T-helper 2 cell treated with Interferon-gamma antibody and Interleukin-4, amounts not matched to agents 5 μg/mL and 100 μg/mL, for 36 hours (primary cell): ENCODE measurements around the gene DSTN.

ENCODE experiments used
- DNase-seq: peaks from one replicate; pipeline ENCODE4 v3.0.0; 2021; ENCODE audit warnings: low spot score
- H3K27ac Mint-ChIP-seq: one replicate; pipeline ENCODE4 v1.8.0; 2021; ENCODE audit warnings: mild to moderate bottlenecking, mixed read lengths
- H3K27me3 Mint-ChIP-seq: one replicate; pipeline ENCODE4 v1.8.0; 2021; ENCODE audit warnings: low read depth, mixed read lengths
- H3K36me3 Mint-ChIP-seq: one replicate; pipeline ENCODE4 v1.8.0; 2021; ENCODE audit warnings: low read depth, mixed read lengths
- H3K4me1 Mint-ChIP-seq: one replicate; pipeline ENCODE4 v1.8.0; 2021; ENCODE audit warnings: low read depth, mixed read lengths
- H3K4me3 Mint-ChIP-seq: one replicate; pipeline ENCODE4 v1.8.0; 2022; ENCODE audit warnings: mild to moderate bottlenecking, moderate library complexity, mixed read lengths
- H3K9me3 Mint-ChIP-seq: one replicate; pipeline ENCODE4 v1.8.0; 2021; ENCODE audit warnings: mixed read lengths

Gene DSTN

GRCh38 chr20:17579369-17580039 is 9.6 kb downstream of the DSTN start:
- peaks cover 5% of the 10 kb centered on the region for H3K36me3 Mint-ChIP-seq
- H3K27ac Mint-ChIP-seq = no peak overlapping the region
- no peak overlapping the region for H3K4me3 Mint-ChIP-seq
- no peak for DNase-seq
- H3K9me3 Mint-ChIP-seq = no peaks in the 10 kb centered on the region
- H3K4me1 Mint-ChIP-seq = peaks cover 21% of the 10 kb centered on the region
- no peaks in the 10 kb centered on the region for H3K27me3 Mint-ChIP-seq

GRCh38 chr20:17580895-17581294 is 11.0 kb downstream of the DSTN start:
- Mint-ChIP-seq H3K4me1 (peaks cover 20% of the 10 kb centered on the region), H3K9me3 (no peaks in the 10 kb centered on the region), H3K36me3 (peaks cover 7% of the 10 kb centered on the region), H3K4me3 (no peak overlapping the region), H3K27me3 (no peaks in the 10 kb centered on the region), H3K27ac (no peak overlapping the region)
- DNase-seq = no peak

- H3K27me3 Mint-ChIP-seq = no peaks in the 10 kb centered on the region
- no peak overlapping the region for H3K4me3 Mint-ChIP-seq
- H3K4me1 Mint-ChIP-seq = peaks cover 15% of the 10 kb centered on the region
- no peak overlapping the region for H3K27ac Mint-ChIP-seq
- DNase-seq = no peak
- H3K9me3 Mint-ChIP-seq = no peaks in the 10 kb centered on the region
- H3K36me3 Mint-ChIP-seq = peaks cover 7% of the 10 kb centered on the region
Observed at GRCh38 chr20:17583126-17583525, 13.3 kb downstream of the DSTN start.

- Mint-ChIP-seq H3K36me3 (peaks cover 7% of the 10 kb centered on the region), H3K9me3 (no peaks in the 10 kb centered on the region), H3K27ac (no peak overlapping the region), H3K27me3 (no peaks in the 10 kb centered on the region), H3K4me1 (peaks cover 8% of the 10 kb centered on the region), H3K4me3 (no peak overlapping the region)
- DNase-seq = no peak
Observed at GRCh38 chr20:17584689-17585088, 14.8 kb downstream of the DSTN start.

GRCh38 chr20:17586250-17586649 is 16.4 kb downstream of the DSTN start:
- Mint-ChIP-seq H3K27ac (no peak overlapping the region), H3K27me3 (no peaks in the 10 kb centered on the region), H3K36me3 (peaks cover 5% of the 10 kb centered on the region), H3K9me3 (no peaks in the 10 kb centered on the region), H3K4me3 (no peak overlapping the region), H3K4me1 (peaks cover 4% of the 10 kb centered on the region)
- DNase-seq = no peak

GRCh38 chr20:17587148-17587547 is 17.3 kb downstream of the DSTN start:
- no peak for DNase-seq

GRCh38 chr20:17587824-17588223 is 17.9 kb downstream of the DSTN start:
- Mint-ChIP-seq H3K9me3 (no peaks in the 10 kb centered on the region), H3K36me3 (peaks cover 7% of the 10 kb centered on the region), H3K4me3 (no peak overlapping the region), H3K4me1 (peaks cover 6% of the 10 kb centered on the region), H3K27me3 (no peaks in the 10 kb centered on the region), H3K27ac (no peak overlapping the region)
- no peak for DNase-seq

More at GRCh38 chr20:17587148-17587547, 17.3 kb downstream of the DSTN start:
- H3K9me3 Mint-ChIP-seq = no peaks in the 10 kb centered on the region
- H3K4me3 Mint-ChIP-seq = no peak overlapping the region
- no peaks in the 10 kb centered on the region for H3K27me3 Mint-ChIP-seq
- peaks cover 4% of the 10 kb centered on the region for H3K4me1 Mint-ChIP-seq
- H3K36me3 Mint-ChIP-seq = peaks cover 4% of the 10 kb centered on the region
- no peak overlapping the region for H3K27ac Mint-ChIP-seq

GRCh38 chr20:17589161-17589834 is 19.4 kb downstream of the DSTN start:
- Mint-ChIP-seq H3K27me3 (no peaks in the 10 kb centered on the region), H3K27ac (no peak overlapping the region), H3K9me3 (no peaks in the 10 kb centered on the region), H3K36me3 (peaks cover 7% of the 10 kb centered on the region), H3K4me3 (no peak overlapping the region), H3K4me1 (peaks cover 8% of the 10 kb centered on the region)
- no peak for DNase-seq

- Mint-ChIP-seq H3K27me3 (no peaks in the 10 kb centered on the region), H3K27ac (no peak overlapping the region), H3K36me3 (peaks cover 10% of the 10 kb centered on the region), H3K4me1 (peaks cover 11% of the 10 kb centered on the region), H3K4me3 (no peak overlapping the region), H3K9me3 (no peaks in the 10 kb centered on the region)
- DNase-seq = no peak
Observed at GRCh38 chr20:17590245-17590644, 20.4 kb downstream of the DSTN start.

- DNase-seq = no peak
- Mint-ChIP-seq H3K4me1 (peaks cover 11% of the 10 kb centered on the region), H3K36me3 (peaks cover 8% of the 10 kb centered on the region), H3K27ac (no peak overlapping the region), H3K27me3 (no peaks in the 10 kb centered on the region), H3K9me3 (no peaks in the 10 kb centered on the region), H3K4me3 (no peak overlapping the region)
Observed at GRCh38 chr20:17593902-17594301, 24.0 kb downstream of the DSTN start.

GRCh38 chr20:17594443-17594842 is 24.6 kb downstream of the DSTN start:
- H3K36me3 Mint-ChIP-seq = peaks cover 8% of the 10 kb centered on the region
- no peaks in the 10 kb centered on the region for H3K9me3 Mint-ChIP-seq
- H3K27me3 Mint-ChIP-seq = no peaks in the 10 kb centered on the region
- DNase-seq = no peak
- H3K4me1 Mint-ChIP-seq = peaks cover 11% of the 10 kb centered on the region
- no peak overlapping the region for H3K4me3 Mint-ChIP-seq
- H3K27ac Mint-ChIP-seq = no peak overlapping the region

GRCh38 chr20:17595856-17596255 is 26.0 kb downstream of the DSTN start:
- Mint-ChIP-seq H3K36me3 (peaks cover 11% of the 10 kb centered on the region), H3K27ac (no peak overlapping the region), H3K27me3 (no peaks in the 10 kb centered on the region), H3K4me3 (no peak overlapping the region), H3K4me1 (peaks cover 7% of the 10 kb centered on the region), H3K9me3 (no peaks in the 10 kb centered on the region)
- DNase-seq = no peak

- Mint-ChIP-seq H3K27ac (no peak overlapping the region), H3K4me3 (no peak overlapping the region), H3K36me3 (peaks cover 10% of the 10 kb centered on the region), H3K27me3 (no peaks in the 10 kb centered on the region), H3K4me1 (peaks cover 8% of the 10 kb centered on the region), H3K9me3 (no peaks in the 10 kb centered on the region)
- DNase-seq = no peak
Observed at GRCh38 chr20:17598013-17598550, 28.2 kb downstream of the DSTN start.

GRCh38 chr20:17601957-17602356 is 32.1 kb downstream of the DSTN start:
- no peak for DNase-seq
- H3K36me3 Mint-ChIP-seq = peaks cover 11% of the 10 kb centered on the region
- no peak overlapping the region for H3K4me3 Mint-ChIP-seq
- H3K27ac Mint-ChIP-seq = peak overlapping the region; percentile 21
- H3K27me3 Mint-ChIP-seq = no peaks in the 10 kb centered on the region
- peaks cover 6% of the 10 kb centered on the region for H3K4me1 Mint-ChIP-seq
- no peaks in the 10 kb centered on the region for H3K9me3 Mint-ChIP-seq
